GM23338 (cell line): Measurements from ENCODE around the gene IGFBP6. TPM values are rescaled to one million over a fixed set of nuclear protein-coding genes. Genes with fewer than 3 reads are reported as not detected.

ENCODE experiments used
- ATAC-seq: fragments of 200-7000 bp; cut with Tn5 transposase; 3 replicates; pipeline ENCODE4 v1.9.1; 2020
- DNase-seq: peaks from one replicate; pipeline ENCODE4 v3.0.0-alpha.2; 2015; ENCODE audit warnings: low spot score
- H2AFZ ChIP-seq: fragments of 200-600 bp; sonication (generic); 2 replicates; pipeline ENCODE4 v1.8.0; 2016; ENCODE audit warnings: antibody characterized with exemption, mild to moderate bottlenecking, moderate library complexity
- H3F3A ChIP-seq: fragments of 200-600 bp; sonication (generic); replicated peaks from 2 replicates; pipeline ENCODE4 v1.8.0; 2017; ENCODE audit warnings: antibody characterized with exemption, mixed run types, low read depth
- H3K27ac ChIP-seq: fragments of 200-600 bp; sonication (generic); 2 replicates; pipeline ENCODE4 v1.6.1; 2016; ENCODE audit warnings: low read depth
- H3K27me3 ChIP-seq: fragments of 200-600 bp; sonication (generic); 2 replicates; pipeline ENCODE4 v1.8.0; 2016; ENCODE audit warnings: mild to moderate bottlenecking, mixed run types, moderate library complexity; ENCODE audit not compliant: insufficient read depth
- H3K36me3 ChIP-seq: fragments of 200-600 bp; sonication (generic); 2 replicates; pipeline ENCODE4 v1.8.0; 2016; ENCODE audit warnings: mild to moderate bottlenecking; ENCODE audit not compliant: insufficient read depth
- H3K4me1 ChIP-seq: fragments of 200-600 bp; sonication (generic); 2 replicates; pipeline ENCODE4 v1.8.0; 2016; ENCODE audit warnings: mild to moderate bottlenecking, moderate library complexity; ENCODE audit not compliant: insufficient read depth
- H3K4me2 ChIP-seq: fragments of 200-600 bp; sonication (generic); 2 replicates; pipeline ENCODE4 v1.7.1; 2017; ENCODE audit warnings: mixed run types
- H3K4me3 ChIP-seq: fragments of 200-600 bp; sonication (generic); 2 replicates; pipeline ENCODE4 v1.6.1; 2016; ENCODE audit warnings: mixed run types
- H3K79me2 ChIP-seq: fragments of 200-600 bp; sonication (generic); replicated peaks from 2 replicates; pipeline ENCODE4 v1.8.0; 2017; ENCODE audit warnings: mild to moderate bottlenecking; ENCODE audit not compliant: insufficient read depth
- H3K9me2 ChIP-seq: fragments of 200-600 bp; sonication (generic); 2 replicates; pipeline ENCODE4 v1.8.0; 2017; ENCODE audit not compliant: insufficient read depth
- H4K20me1 ChIP-seq: fragments of 200-600 bp; sonication (generic); replicated peaks from 2 replicates; pipeline ENCODE4 v1.8.0; 2017; ENCODE audit warnings: mild to moderate bottlenecking; ENCODE audit not compliant: insufficient read depth
- H3K27ac Mint-ChIP-seq: 2 replicates; pipeline ENCODE4 v1.8.0; 2020; ENCODE audit warnings: inconsistent platforms, mild to moderate bottlenecking, moderate library complexity, mixed read lengths
- H3K27me3 Mint-ChIP-seq: 3 replicates; pipeline ENCODE4 v1.8.0; 2022; ENCODE audit warnings: low read depth, mild to moderate bottlenecking, moderate library complexity, mixed read lengths, inconsistent platforms; ENCODE audit not compliant: insufficient read depth, poor library complexity
- H3K36me3 Mint-ChIP-seq: 3 replicates; pipeline ENCODE4 v1.8.0; 2021; ENCODE audit warnings: low read depth, mild to moderate bottlenecking, inconsistent platforms, moderate library complexity, mixed read lengths
- H3K4me1 Mint-ChIP-seq: 3 replicates; pipeline ENCODE4 v1.8.0; 2020; ENCODE audit warnings: mild to moderate bottlenecking, inconsistent platforms, mixed read lengths
- H3K4me3 Mint-ChIP-seq: 3 replicates; pipeline ENCODE4 v1.8.0; 2021; ENCODE audit warnings: moderate library complexity, mild to moderate bottlenecking, inconsistent platforms, mixed read lengths
- H3K9me3 Mint-ChIP-seq: 3 replicates; pipeline ENCODE4 v1.8.0; 2020; ENCODE audit warnings: moderate library complexity, mild to moderate bottlenecking, inconsistent platforms, mixed read lengths
- CREB1 ChIP-seq: fragments of 250-450 bp; sonication (Bioruptor Pico); IDR thresholded peaks from 2 replicates; pipeline ENCODE4 v1.5.0; 2020; ENCODE audit warnings: low read depth, mild to moderate bottlenecking, moderate library complexity
- CTCF ChIP-seq, 2 experiments: fragments of 200-600 bp in 1 of 2; sonication (generic) in 1 of 2; conservative IDR thresholded peaks; 2 replicates each; pipeline versions ENCODE4 v1.5.1 to v1.6.1; 2016 to 2017; ENCODE audit warnings: antibody characterized with exemption in 2 of 2, low read depth in 2 of 2, mild to moderate bottlenecking in 2 of 2, moderate library complexity in 1 of 2
- ETS1 ChIP-seq: IDR thresholded peaks from 2 replicates; pipeline ENCODE4 v1.6.1; 2016; ENCODE audit warnings: antibody characterized with exemption
- EZH2 ChIP-seq: fragments of 200-600 bp; sonication (generic); IDR thresholded peaks from one replicate; pipeline ENCODE4 v1.8.0; 2017; ENCODE audit warnings: antibody characterized with exemption, mild to moderate bottlenecking, low read depth; ENCODE audit not compliant: unreplicated experiment
- EZH2phosphoT487 ChIP-seq: fragments of 200-600 bp; sonication (generic); IDR thresholded peaks from one replicate; pipeline ENCODE4 v1.8.1; 2018; ENCODE audit warnings: antibody characterized with exemption; ENCODE audit not compliant: unreplicated experiment
- JUNB ChIP-seq: IDR thresholded peaks from one replicate; pipeline ENCODE4 v1.6.1; 2016; ENCODE audit warnings: antibody characterized with exemption; ENCODE audit not compliant: unreplicated experiment
- NANOG ChIP-seq: IDR thresholded peaks from 2 replicates; pipeline ENCODE4 v1.6.1; 2016; ENCODE audit warnings: antibody characterized with exemption, borderline replicate concordance
- POLR2AphosphoS5 ChIP-seq: IDR thresholded peaks from 2 replicates; pipeline ENCODE4 v1.6.1; 2016; ENCODE audit warnings: antibody characterized with exemption, low read depth
- REST ChIP-seq: IDR thresholded peaks from one replicate; pipeline ENCODE4 v1.6.1; 2018; ENCODE audit warnings: antibody characterized with exemption; ENCODE audit not compliant: unreplicated experiment
- ZNF114 ChIP-seq: fragments of 250-450 bp; sonication (Bioruptor Pico); IDR thresholded peaks from 2 replicates; pipeline ENCODE4 v1.5.0; 2020; ENCODE audit warnings: mild to moderate bottlenecking, moderate library complexity
- ZNF331 ChIP-seq: fragments of 250-450 bp; sonication (Bioruptor Pico); IDR thresholded peaks from 2 replicates; pipeline ENCODE4 v1.5.0; 2020; ENCODE audit warnings: low read depth, mild to moderate bottlenecking, moderate library complexity
- polyA plus RNA-seq: library from polyadenylated mRNA; unstranded; fragments of >200 nt; fragmentation: Nextera tagmentation; extraction: Ambion mirVana; gene quantifications from 2 replicates; pipeline ENCODE4 v1.2.1, GENCODE V29; 2016
- total RNA-seq: library from RNA; depleted of rRNA; stranded (reverse); fragments of >200 nt; shearing (Covaris generic); gene quantifications from 2 replicates; pipeline ENCODE4 v1.2.3, GENCODE V29; 2014

Gene IGFBP6
- total and polyA plus RNA-seq, 2 experiments from 2014 or later, result 14.7 to 16.6 TPM

- Mint-ChIP-seq H3K9me3 (no peaks in the 10 kb centered on the region; the same call in 2 of the 3 replicates), H3K27me3 (peaks cover 26% of the 10 kb centered on the region), H3K27ac (no peak overlapping the region), H3K36me3 (peaks cover 18% of the 10 kb centered on the region), H3K4me3 (peak overlapping the region; percentile 45; the same call in 2 of the 3 replicates), H3K4me1 (peaks cover 47% of the 10 kb centered on the region)
- no peaks in the 10 kb centered on the region for H3K36me3 ChIP-seq
- no peak overlapping the region for H2AFZ ChIP-seq
- peaks cover 32% of the 10 kb centered on the region; the same call in 1 of the 2 replicates for H3F3A ChIP-seq
- ATAC-seq (no peak), DNase-seq (no peak)
- no peaks in the 10 kb centered on the region for H3K9me2 ChIP-seq
- TF ChIP-seq JUNB, result no peak
- TF ChIP-seq ZNF114 (CRISPR knock-in tag), result no peak
- no peak for TF ChIP-seq CREB1
- no peak overlapping the region for H3K27ac ChIP-seq
- peaks cover 3% of the 10 kb centered on the region; the same call in 1 of the 2 replicates for H3K27me3 ChIP-seq
- peaks cover 16% of the 10 kb centered on the region; the same call in 1 of the 2 replicates for H3K79me2 ChIP-seq
- H3K4me3 ChIP-seq, result no peak overlapping the region
- H3K4me1 ChIP-seq, result peaks cover 52% of the 10 kb centered on the region
- H3K4me2 ChIP-seq, result peak overlapping the region; percentile 89
- peaks cover 16% of the 10 kb centered on the region for H4K20me1 ChIP-seq
Measured at GRCh38 chr12:53051881-53052412, 45.5 kb upstream of the IGFBP6 start.

- no peak overlapping the region for H3K27ac Mint-ChIP-seq
- peaks cover 47% of the 10 kb centered on the region for H3K4me1 Mint-ChIP-seq
- peaks cover 25% of the 10 kb centered on the region for H3K27me3 Mint-ChIP-seq
- H3K4me2 ChIP-seq, result peak overlapping the region; percentile 98; the same call in 1 of the 2 replicates
- H3K27ac ChIP-seq, result no peak overlapping the region
- H3K36me3 Mint-ChIP-seq, result peaks cover 18% of the 10 kb centered on the region
- peak overlapping the region; percentile 45; the same call in 2 of the 3 replicates for H3K4me3 Mint-ChIP-seq
- peaks cover 52% of the 10 kb centered on the region for H3K4me1 ChIP-seq
- H3F3A ChIP-seq, result peaks cover 32% of the 10 kb centered on the region; the same call in 1 of the 2 replicates
- H3K36me3 ChIP-seq, result no peaks in the 10 kb centered on the region
- peaks cover 9% of the 10 kb centered on the region; the same call in 1 of the 2 replicates for H3K27me3 ChIP-seq
- H2AFZ ChIP-seq, result no peak overlapping the region
- ATAC-seq (no peak), DNase-seq (no peak)
- peaks cover 16% of the 10 kb centered on the region; the same call in 1 of the 2 replicates for H3K79me2 ChIP-seq
- H3K9me2 ChIP-seq, result no peaks in the 10 kb centered on the region
- H3K9me3 Mint-ChIP-seq, result no peaks in the 10 kb centered on the region; the same call in 2 of the 3 replicates
- H3K4me3 ChIP-seq, result no peak overlapping the region
- H4K20me1 ChIP-seq, result peaks cover 16% of the 10 kb centered on the region
- TF ChIP-seq REST, result no peak
- no peak for TF ChIP-seq EZH2phosphoT487
- no peak for TF ChIP-seq ZNF331 (CRISPR knock-in tag)
- TF ChIP-seq ETS1, result no peak
- no peak for TF ChIP-seq JUNB
- TF ChIP-seq POLR2AphosphoS5, result no peak
- no peak for TF ChIP-seq ZNF114 (CRISPR knock-in tag)
- no peak for TF ChIP-seq CTCF (conservative IDR thresholded peaks at IDR 0.05; ENCODE audit: low read depth in 2 of 2)
- no peak for TF ChIP-seq EZH2
- TF ChIP-seq CREB1, result no peak
- no peak for TF ChIP-seq NANOG
Measured at GRCh38 chr12:53052419-53053217, 44.8 kb upstream of the IGFBP6 start.
